Natural killer cell treated with Interleukin-12 subunit alpha and Interleukin-12 subunit beta and Interleukin-15 and Interleukin-18, amount 100 ng/mL, for 72 hours (primary cell): ENCODE results near the gene MYL4. TPM values are rescaled to one million over a fixed set of nuclear protein-coding genes. Genes with fewer than 3 reads are reported as not detected.
"Not testable (repeated sequence)": the region's sequence is repeated elsewhere in the genome, so short reads cannot be mapped to it uniquely, and the experiment has no call there.

Experiments
- ATAC-seq, 2 donors: fragments of 150-1000 bp; cut with Tn5 transposase in 1 of 2; sonication (Bioruptor Pico), chemical (Tn5 transposase) in 1 of 2; 2 replicates each; pipeline ENCODE4 v1.10.0; 2021
- DNase-seq: peaks from one replicate; pipeline ENCODE4 v3.0.0; 2022; ENCODE audit warnings: low spot score
- H3K27ac Mint-ChIP-seq, 2 donors: 1 replicate in 1 of 2; 2 replicates in 1 of 2; pipeline ENCODE4 v1.8.0; 2022; ENCODE audit warnings: mixed read lengths in 2 of 2, mild to moderate bottlenecking in 1 of 2, moderate library complexity in 1 of 2
- H3K27me3 Mint-ChIP-seq, 2 donors: 1 replicate in 1 of 2; 2 replicates in 1 of 2; pipeline ENCODE4 v1.8.0; 2022; ENCODE audit warnings: mixed read lengths in 2 of 2
- H3K36me3 Mint-ChIP-seq: one replicate; pipeline ENCODE4 v1.8.0; 2022; ENCODE audit warnings: mixed read lengths
- H3K4me1 Mint-ChIP-seq, 2 donors: 1 replicate in 1 of 2; 2 replicates in 1 of 2; pipeline ENCODE4 v1.8.0; 2022; ENCODE audit warnings: low read depth in 2 of 2, mixed read lengths in 2 of 2, mild to moderate bottlenecking in 1 of 2
- H3K4me3 Mint-ChIP-seq: one replicate; pipeline ENCODE4 v1.8.0; 2022; ENCODE audit warnings: mixed read lengths
- H3K9me3 Mint-ChIP-seq: 2 replicates; pipeline ENCODE4 v1.8.0; 2022; ENCODE audit warnings: mixed read lengths
- total RNA-seq, 2 donors: library from RNA; stranded (reverse); gene quantifications; one replicate each; pipeline ENCODE4 v1.2.3, GENCODE V29; 2022

MYL4 gene
- total RNA-seq, 2 donors from 2014 or later = 0.92 to 1.1 TPM

GRCh38 chr17:47219621-47220475 lies 10.7 kb downstream of the MYL4 start:
- ATAC-seq = no peak
- Mint-ChIP-seq H3K27ac (peak overlapping the region; percentile 56 to 90), H3K27me3 (no peaks in the 10 kb centered on the region), H3K4me3 (peak overlapping the region; percentile 75), H3K9me3 (no peaks in the 10 kb centered on the region), H3K36me3 (no peaks in the 10 kb centered on the region), H3K4me1 (peaks cover 39% of the 10 kb centered on the region in 2 donors)
- DNase-seq = no peak

- Mint-ChIP-seq H3K36me3 (no peaks in the 10 kb centered on the region), H3K4me3 (peak overlapping the region; percentile 75), H3K4me1 (peaks cover 34 to 39% of the 10 kb centered on the region in 2 donors), H3K27me3 (no peaks in the 10 kb centered on the region), H3K9me3 (no peaks in the 10 kb centered on the region), H3K27ac (peak overlapping the region; percentile 56 to 90)
- DNase-seq = no peak
- ATAC-seq = peak; percentile 92 to 94
Measured at GRCh38 chr17:47220531-47220999, 11.4 kb downstream of the MYL4 start.

- DNase-seq = no peak
- Mint-ChIP-seq H3K36me3 (no peaks in the 10 kb centered on the region), H3K27ac (peak overlapping the region in 1 of 2 donors; percentile 61), H3K4me3 (no peak overlapping the region), H3K27me3 (no peaks in the 10 kb centered on the region), H3K9me3 (no peaks in the 10 kb centered on the region), H3K4me1 (peaks cover 34 to 39% of the 10 kb centered on the region in 2 donors)
- ATAC-seq = no peak
Measured at GRCh38 chr17:47221154-47221553, 12.0 kb downstream of the MYL4 start.

DNA sequence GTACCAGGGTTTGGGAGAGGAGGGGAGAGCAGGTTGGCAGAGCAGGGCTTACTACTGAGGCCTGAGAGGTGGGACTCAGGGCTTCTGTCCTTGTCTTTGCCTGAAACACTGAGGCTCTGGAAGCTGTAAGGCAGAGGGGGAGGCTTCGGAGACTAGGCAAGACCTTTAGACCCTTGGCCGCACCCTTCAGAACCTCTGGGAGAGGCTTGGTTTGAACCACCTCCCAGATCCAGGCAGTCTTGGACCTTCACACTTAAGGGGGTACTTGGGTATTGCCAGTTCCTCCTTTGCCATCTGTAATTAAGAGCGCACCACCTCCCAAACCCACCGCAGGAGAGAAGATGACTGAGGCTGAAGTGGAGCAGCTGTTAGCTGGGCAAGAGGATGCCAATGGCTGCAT lies 12.9 kb downstream of the MYL4 start:
- Mint-ChIP-seq H3K4me3 (no peak overlapping the region), H3K27ac (peak overlapping the region in 1 of 2 donors; percentile 61), H3K9me3 (no peaks in the 10 kb centered on the region), H3K4me1 (peaks cover 34 to 39% of the 10 kb centered on the region in 2 donors), H3K36me3 (no peaks in the 10 kb centered on the region), H3K27me3 (no peaks in the 10 kb centered on the region)
- no peak for DNase-seq
- ATAC-seq = no peak

DNA sequence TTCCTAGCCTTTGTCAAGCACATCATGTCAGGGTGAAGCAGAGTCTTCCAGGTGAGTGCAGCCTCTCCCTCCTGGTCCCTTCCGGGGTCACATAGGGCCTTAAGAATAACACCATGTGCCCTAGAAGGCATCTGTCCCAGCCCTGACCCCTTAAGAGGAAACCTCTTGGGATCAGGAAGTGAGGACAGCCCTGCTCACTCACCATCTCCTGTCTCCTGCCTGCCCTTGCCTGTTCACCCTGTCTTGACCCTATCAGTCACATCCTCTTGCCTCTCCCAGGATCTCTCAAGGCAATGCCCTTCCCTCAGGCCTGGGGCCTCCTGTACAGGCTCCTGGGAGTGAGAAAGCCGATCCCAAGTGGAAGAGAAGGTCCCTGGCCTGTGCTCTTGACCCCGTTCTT lies 13.9 kb downstream of the MYL4 start:
- no peaks in the 10 kb centered on the region for H3K27me3 Mint-ChIP-seq
- DNase-seq = no peak
- no peaks in the 10 kb centered on the region for H3K9me3 Mint-ChIP-seq
- no peak overlapping the region for H3K4me3 Mint-ChIP-seq
- no peak for ATAC-seq
- no peaks in the 10 kb centered on the region for H3K36me3 Mint-ChIP-seq
- H3K27ac Mint-ChIP-seq = no peak overlapping the region
- H3K4me1 Mint-ChIP-seq = peaks cover 33 to 35% of the 10 kb centered on the region in 2 donors

GRCh38 chr17:47223460-47223859 lies 14.3 kb downstream of the MYL4 start:
- DNase-seq (no peak), ATAC-seq (no peak)
- no peaks in the 10 kb centered on the region for H3K9me3 Mint-ChIP-seq
- no peak overlapping the region for H3K4me3 Mint-ChIP-seq
- no peaks in the 10 kb centered on the region for H3K27me3 Mint-ChIP-seq
- H3K36me3 Mint-ChIP-seq = no peaks in the 10 kb centered on the region
- no peak overlapping the region for H3K27ac Mint-ChIP-seq
- H3K4me1 Mint-ChIP-seq = peaks cover 29 to 33% of the 10 kb centered on the region in 2 donors

DNA sequence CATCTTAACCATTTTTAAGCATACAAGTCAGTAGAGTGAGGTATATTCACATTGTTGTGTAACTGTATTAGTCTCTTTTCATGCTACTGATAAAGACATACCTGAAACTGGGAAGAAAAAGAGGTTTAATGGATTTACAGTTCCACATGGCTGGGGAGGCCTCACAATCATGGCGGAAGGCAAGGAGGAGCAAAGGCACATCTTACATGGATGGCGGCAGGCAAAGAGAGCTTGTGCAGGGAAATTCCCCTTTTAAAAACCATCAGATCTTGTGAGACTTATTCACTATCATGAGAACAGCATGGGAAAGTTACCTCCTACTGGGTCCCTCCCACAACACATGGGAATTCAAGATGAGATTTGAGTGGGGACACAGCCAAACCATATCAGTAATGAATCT lies 14.9 kb downstream of the MYL4 start:
- H3K27me3 Mint-ChIP-seq, H3K36me3 Mint-ChIP-seq, DNase-seq, ATAC-seq, H3K9me3 Mint-ChIP-seq, H3K4me3 Mint-ChIP-seq: not testable (repeated sequence)
- H3K27ac Mint-ChIP-seq = peak overlapping the region in 1 of 2 donors; percentile 10
- H3K4me1 Mint-ChIP-seq = peaks cover 23 to 27% of the 10 kb centered on the region in 2 donors

- Mint-ChIP-seq H3K36me3 (no peaks in the 10 kb centered on the region), H3K4me3 (no peak overlapping the region), H3K27ac (no peak overlapping the region), H3K9me3 (no peaks in the 10 kb centered on the region), H3K4me1 (peaks cover 22 to 27% of the 10 kb centered on the region in 2 donors), H3K27me3 (peaks cover 0 to 4% of the 10 kb centered on the region in 2 donors)
- ATAC-seq = no peak
- no peak for DNase-seq
Measured at GRCh38 chr17:47224966-47225365, 15.8 kb downstream of the MYL4 start.

- no peak overlapping the region for H3K4me3 Mint-ChIP-seq
Measured at GRCh38 chr17:47225436-47225858, 16.3 kb downstream of the MYL4 start.

DNA sequence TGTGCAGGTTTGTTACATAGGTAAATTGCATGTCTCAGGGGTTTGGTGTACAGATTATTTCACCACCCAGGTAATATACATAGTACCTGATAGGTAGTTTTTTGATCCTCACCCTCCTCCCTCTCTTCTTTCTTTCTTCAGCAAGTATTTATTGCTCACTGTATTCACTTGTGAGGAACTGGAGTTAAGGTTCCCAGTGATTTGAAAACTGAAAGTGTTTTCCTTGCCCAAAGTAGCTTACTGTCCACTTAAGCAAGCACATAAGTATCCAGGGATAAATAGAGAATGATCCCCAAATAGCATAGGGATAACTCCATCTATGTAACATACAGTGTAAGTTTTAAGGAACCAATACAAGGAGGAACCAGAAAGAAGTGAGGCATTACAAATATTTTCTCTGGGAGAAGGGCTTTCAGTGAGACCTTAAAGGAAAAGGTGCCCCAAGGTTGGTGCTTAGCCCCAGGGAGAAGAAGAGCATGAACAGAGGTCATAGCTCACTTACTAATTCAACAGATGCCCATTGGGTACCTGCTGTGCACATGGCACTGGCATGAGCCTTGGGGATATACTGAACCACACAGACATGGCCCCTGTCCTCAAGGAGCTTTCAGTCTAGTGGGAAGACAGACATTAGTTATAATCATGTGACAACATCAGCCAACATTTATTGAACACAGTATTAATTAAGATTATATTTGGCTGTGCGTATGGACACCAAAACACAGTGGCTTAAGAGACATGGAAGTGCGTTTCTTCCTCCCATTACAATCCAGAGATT lies 17.0 kb downstream of the MYL4 start:
- H3K4me3 Mint-ChIP-seq = no peak overlapping the region
- H3K27me3 Mint-ChIP-seq = peaks cover 0 to 12% of the 10 kb centered on the region in 2 donors
- DNase-seq = no peak
- peaks cover 19 to 26% of the 10 kb centered on the region in 2 donors for H3K4me1 Mint-ChIP-seq
- H3K9me3 Mint-ChIP-seq = no peaks in the 10 kb centered on the region
- ATAC-seq = no peak
- H3K36me3 Mint-ChIP-seq = no peaks in the 10 kb centered on the region
- H3K27ac Mint-ChIP-seq = peak overlapping the region in 1 of 2 donors; percentile 68

More at GRCh38 chr17:47225436-47225858, 16.3 kb downstream of the MYL4 start:
- H3K27ac Mint-ChIP-seq = peak overlapping the region in 1 of 2 donors; percentile 68
- H3K36me3 Mint-ChIP-seq = no peaks in the 10 kb centered on the region
- ATAC-seq = no peak
- DNase-seq = no peak
- peaks cover 22 to 27% of the 10 kb centered on the region in 2 donors for H3K4me1 Mint-ChIP-seq
- peaks cover 0 to 9% of the 10 kb centered on the region in 2 donors for H3K27me3 Mint-ChIP-seq
- H3K9me3 Mint-ChIP-seq = no peaks in the 10 kb centered on the region

DNA sequence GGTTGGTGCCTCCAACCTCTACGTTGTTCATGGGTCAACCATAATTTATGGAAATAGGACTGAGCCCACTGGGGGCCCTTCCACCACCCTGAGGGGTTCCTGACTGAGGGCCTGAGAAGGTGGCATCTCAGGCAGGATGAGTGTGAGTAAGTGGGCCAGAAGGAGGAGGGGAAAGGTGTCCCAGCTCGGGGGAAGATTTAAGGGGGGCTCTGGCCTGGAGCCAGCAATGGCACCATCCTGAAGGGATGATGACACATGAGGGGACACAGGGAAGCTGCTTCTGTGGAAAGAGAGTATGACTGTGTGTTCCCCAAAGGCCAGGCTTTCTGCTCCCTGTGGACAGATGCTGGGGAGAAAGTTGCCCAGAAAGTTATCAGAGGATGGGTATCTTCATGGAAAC lies 18.7 kb downstream of the MYL4 start:
- H3K27ac Mint-ChIP-seq = peak overlapping the region in 1 of 2 donors; percentile 69
- peaks cover 0 to 12% of the 10 kb centered on the region in 2 donors for H3K27me3 Mint-ChIP-seq
- H3K4me3 Mint-ChIP-seq = no peak overlapping the region
- H3K4me1 Mint-ChIP-seq = peaks cover 13 to 15% of the 10 kb centered on the region in 2 donors
- H3K9me3 Mint-ChIP-seq = no peaks in the 10 kb centered on the region
- H3K36me3 Mint-ChIP-seq = no peaks in the 10 kb centered on the region
- ATAC-seq (no peak), DNase-seq (no peak)

- Mint-ChIP-seq H3K27me3 (peaks cover 0 to 12% of the 10 kb centered on the region in 2 donors), H3K27ac (peak overlapping the region; percentile 22 to 67), H3K36me3 (no peaks in the 10 kb centered on the region), H3K4me3 (peak overlapping the region; percentile 50), H3K4me1 (peaks cover 13 to 15% of the 10 kb centered on the region in 2 donors), H3K9me3 (no peaks in the 10 kb centered on the region)
- peak; percentile 79 for DNase-seq
- peak; percentile 82 to 87 for ATAC-seq
Measured at GRCh38 chr17:47229535-47230443, 20.6 kb downstream of the MYL4 start.

GRCh38 chr17:47230864-47231263 lies 21.7 kb downstream of the MYL4 start:
- no peak for ATAC-seq
- no peak for DNase-seq
- no peak overlapping the region for H3K4me3 Mint-ChIP-seq
- H3K27me3 Mint-ChIP-seq = peaks cover 0 to 12% of the 10 kb centered on the region in 2 donors
- H3K9me3 Mint-ChIP-seq = no peaks in the 10 kb centered on the region
- no peaks in the 10 kb centered on the region for H3K36me3 Mint-ChIP-seq
- H3K4me1 Mint-ChIP-seq = peaks cover 13 to 15% of the 10 kb centered on the region in 2 donors
- H3K27ac Mint-ChIP-seq = peak overlapping the region in 1 of 2 donors; percentile 39
